Measurements from ENCODE around the gene CDC42EP2. TPM values are rescaled to one million over a fixed set of nuclear protein-coding genes. Genes with fewer than 3 reads are reported as not detected.

Gene CDC42EP2
- polyA plus RNA-seq, 2 of the 4 experiments (the other 2 are of a cell fraction): 3.0 to 8.5 TPM

DNA sequence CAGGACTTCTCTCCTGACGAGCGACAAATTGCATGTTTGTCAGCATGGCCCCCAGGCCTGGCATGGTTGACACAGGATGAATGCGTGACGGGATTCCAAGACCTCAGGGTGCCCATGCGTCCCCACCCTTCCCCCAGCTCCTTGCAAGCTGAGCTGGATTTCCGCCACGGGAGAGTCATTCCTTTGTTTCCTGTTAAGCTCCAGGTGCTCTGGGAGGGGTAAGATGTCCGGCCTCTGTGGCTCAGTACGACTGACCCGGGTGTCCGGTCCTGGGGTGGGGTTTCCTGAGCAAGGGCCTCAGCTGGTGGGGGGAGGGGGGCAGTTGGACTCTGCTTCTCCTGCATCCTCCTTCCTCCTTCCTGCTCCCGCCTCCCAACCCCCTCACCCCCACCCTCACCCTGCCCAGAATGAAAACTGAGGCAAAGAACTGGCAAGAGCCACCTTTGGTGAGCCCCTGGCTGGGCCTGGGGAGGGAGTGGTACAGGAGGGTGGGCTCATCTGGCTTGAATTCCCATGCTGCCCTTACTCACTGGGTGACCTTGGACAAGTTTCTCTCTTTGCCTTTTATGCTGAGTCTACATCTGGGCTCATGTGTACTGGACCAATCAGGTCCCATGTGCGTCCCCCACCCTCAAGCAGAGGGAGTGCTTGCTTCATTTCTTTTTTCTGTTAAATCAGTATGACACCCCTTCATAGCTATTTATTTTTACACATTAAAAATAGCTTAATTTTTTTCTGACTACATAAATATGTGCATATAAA lies 2.5 kb downstream of the CDC42EP2 start:
- peak in 1 of 2 experiments; percentile 67 for DNase-seq (ENCODE audit: low read depth in 1 of 2, low spot score in 1 of 2)
- 48% methylated on average over 11 of the region's 13 CpGs for WGBS (ENCODE audit: missing lambda C conversion rate)
- ChIA-PET CTCF (interaction anchor here (1.0 to 78.3 kb wide), 8 partner anchors 2 to 194 kb away, joined by 3 to 3090 read pairs (median 6); partner anchors contain the start of genes CDC42EP2, DPF2, POLA2 and TIGD3), POLR2A (interaction anchor here (1.9 to 3.8 kb wide), 3 partner anchors 13 to 42 kb away, joined by 8 to 62 read pairs (median 14); partner anchors contain the start of gene DPF2)
- no peak for ATAC-seq
- H3K4me3 ChIP-seq: peak overlapping the region; percentile 99; the same call in 2 of the 3 replicates
- FAIRE-seq: no peak
- H3K27ac ChIP-seq: peak overlapping the region; percentile 56 to 91
- H3K9me3 ChIP-seq: no peaks in the 10 kb centered on the region
- H3K4me1 ChIP-seq: peaks cover 34% of the 10 kb centered on the region
- peak overlapping the region; percentile 97 for H3K4me2 ChIP-seq
- TF ChIP-seq MAFK (IDR thresholded peaks at IDR 0.05; ENCODE audit: partially characterized antibody) (peak; percentile 63), POLR2AphosphoS2 (conservative IDR thresholded peaks at IDR 0.05; ENCODE audit: low read length) (no peak)

DNA sequence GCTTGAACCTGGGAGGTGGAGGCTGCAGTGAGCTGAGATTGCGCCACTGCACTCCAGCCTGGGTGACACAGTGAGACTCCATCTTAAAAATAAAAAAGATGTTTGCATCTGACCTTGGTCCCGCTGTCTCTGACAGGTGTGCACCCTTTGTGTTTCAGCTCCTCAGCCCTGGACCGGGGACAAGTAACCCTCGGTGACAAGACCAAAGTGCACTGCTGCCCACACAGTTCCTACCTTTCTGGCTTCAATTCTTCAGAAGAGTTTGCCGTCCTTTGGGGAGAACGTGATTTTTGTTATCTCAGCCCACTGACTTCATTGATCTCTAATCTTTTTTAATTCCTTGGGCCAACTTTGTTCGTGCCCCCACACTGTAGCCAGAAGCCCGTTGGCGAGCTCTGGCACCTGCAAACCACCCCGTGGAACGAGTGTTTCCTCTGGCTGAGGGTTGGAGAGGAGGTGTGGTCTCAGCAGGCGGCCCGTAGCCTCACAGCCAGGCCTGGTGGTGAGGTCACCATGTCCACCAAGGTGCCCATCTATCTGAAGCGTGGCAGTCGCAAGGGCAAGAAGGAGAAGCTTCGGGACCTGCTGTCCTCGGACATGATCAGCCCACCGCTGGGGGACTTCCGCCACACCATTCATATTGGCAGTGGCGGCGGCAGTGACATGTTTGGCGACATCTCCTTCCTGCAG lies 5.9 kb downstream of the CDC42EP2 start:
- WGBS (ENCODE audit: missing lambda C conversion rate): 91% methylated on average over 22 of the region's 22 CpGs
- peaks cover 24% of the 10 kb centered on the region for H3K4me1 ChIP-seq
- H3K9me3 ChIP-seq: no peaks in the 10 kb centered on the region
- no peak overlapping the region for H3K27ac ChIP-seq
- no peak overlapping the region for H3K4me2 ChIP-seq
- TF ChIP-seq FOSB (CRISPR knock-in tag; IDR thresholded peaks at IDR 0.05): no peak
- no peak for ATAC-seq
- ChIA-PET CTCF (interaction anchor here (0.6 to 78.3 kb wide), 5 partner anchors 10 to 197 kb away, joined by 3 to 3090 read pairs (median 7); partner anchors contain the start of genes CDC42EP2, DPF2 and POLA2), POLR2A (no interaction called here)
- no peak for DNase-seq (ENCODE audit: low read depth in 1 of 2, low spot score in 1 of 2)
- H3K4me3 ChIP-seq: no peak overlapping the region
- FAIRE-seq: no peak

- CTCF ChIA-PET: interaction anchor here (0.6 to 78.3 kb wide), 4 partner anchors 10 to 196 kb away, joined by 4 to 3090 read pairs (median 32); partner anchors contain the start of genes CDC42EP2, DPF2 and POLA2
- 90% methylated on average over 13 of the region's 15 CpGs for WGBS (ENCODE audit: missing lambda C conversion rate)
Measured at GRCh38 chr11:65321076-65321475, 6.4 kb downstream of the CDC42EP2 start.

DNA sequence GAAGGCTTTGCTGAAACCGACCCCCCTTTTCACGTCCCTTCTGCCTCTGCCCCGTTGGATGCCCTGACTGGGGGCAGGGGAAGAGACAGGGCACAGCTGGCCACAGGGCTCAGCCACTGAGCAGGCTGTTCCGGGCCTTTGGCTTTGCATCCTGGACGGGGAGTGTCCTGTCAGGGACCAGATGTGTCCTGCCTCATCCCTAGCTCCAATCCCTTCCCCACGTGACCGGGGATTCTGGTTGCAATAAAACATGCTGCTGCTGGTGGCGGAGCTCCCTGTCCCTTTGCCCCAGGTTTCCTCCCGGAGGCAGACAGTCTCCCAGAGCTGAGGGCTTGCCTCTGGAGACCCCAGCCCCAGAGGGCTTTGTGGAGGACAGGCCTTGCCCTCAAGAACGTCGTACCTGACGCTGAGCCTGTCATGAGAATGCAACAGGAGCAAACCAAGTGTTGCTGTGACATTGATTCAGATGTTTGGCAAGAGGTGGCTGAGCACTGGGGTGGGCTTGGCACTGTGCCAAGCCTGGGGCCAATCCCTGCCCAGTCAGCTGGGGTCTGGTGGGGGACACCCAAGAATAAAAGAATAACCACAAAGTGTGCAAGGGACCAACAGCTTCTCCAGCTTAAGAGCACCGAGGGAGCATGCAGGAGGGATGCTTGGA lies 7.3 kb downstream of the CDC42EP2 start:
- TF ChIP-seq EHMT2 (IDR thresholded peaks at IDR 0.05; ENCODE audit: low read depth) (no peak), POLR2AphosphoS2 (conservative IDR thresholded peaks at IDR 0.05; ENCODE audit: low read length) (no peak), HEYL (CRISPR knock-in tag; IDR thresholded peaks at IDR 0.05) (no peak), RAD21 (conservative IDR thresholded peaks at IDR 0.05 in 1 of 2, IDR thresholded peaks at IDR 0.05 in 1 of 2) (no peak), NR3C1 (IDR thresholded peaks at IDR 0.05) (no peak), SREBF2 (IDR thresholded peaks at IDR 0.05) (no peak), PBX3 (IDR thresholded peaks at IDR 0.05) (no peak), ELK1 (IDR thresholded peaks at IDR 0.05; ENCODE audit: low read depth, low read length) (no peak)
- TF ChIP-seq, protein P1, sequence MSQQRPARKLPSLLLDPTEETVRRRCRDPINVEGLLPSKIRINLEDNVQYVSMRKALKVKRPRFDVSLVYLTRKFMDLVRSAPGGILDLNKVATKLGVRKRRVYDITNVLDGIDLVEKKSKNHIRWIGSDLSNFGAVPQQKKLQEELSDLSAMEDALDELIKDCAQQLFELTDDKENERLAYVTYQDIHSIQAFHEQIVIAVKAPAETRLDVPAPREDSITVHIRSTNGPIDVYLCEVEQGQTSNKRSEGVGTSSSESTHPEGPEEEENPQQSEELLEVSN (IDR thresholded peaks at IDR 0.05; ENCODE audit: borderline replicate concordance, low read depth): no peak
- ATAC-seq (no peak), DNase-seq (ENCODE audit: low read depth in 1 of 2, low spot score in 1 of 2) (no peak), FAIRE-seq (no peak)
- Histone ChIP-seq H3K9me3 (no peaks in the 10 kb centered on the region), H3K4me3 (no peak overlapping the region), H3K27ac (no peak overlapping the region), H3K4me1 (peaks cover 12% of the 10 kb centered on the region), H3K4me2 (no peak overlapping the region)
- POLR2A ChIA-PET: no interaction called here
- CTCF ChIA-PET: interaction anchor here (1.4 to 78.3 kb wide), 4 partner anchors 9 to 118 kb away, joined by 4 to 3090 read pairs (median 32); partner anchors contain the start of genes CDC42EP2, DPF2 and POLA2
- WGBS (ENCODE audit: missing lambda C conversion rate): 93% methylated on average over 13 of the region's 13 CpGs

More at GRCh38 chr11:65321076-65321475, 6.4 kb downstream of the CDC42EP2 start:
- DNase-seq (ENCODE audit: low read depth in 1 of 2, low spot score in 1 of 2) (no peak), FAIRE-seq (no peak), ATAC-seq (no peak)
- TF ChIP-seq JUN (IDR thresholded peaks at IDR 0.05): no peak
- TF ChIP-seq USF2 (IDR thresholded peaks at IDR 0.05): no peak
- TF ChIP-seq, protein P2, sequence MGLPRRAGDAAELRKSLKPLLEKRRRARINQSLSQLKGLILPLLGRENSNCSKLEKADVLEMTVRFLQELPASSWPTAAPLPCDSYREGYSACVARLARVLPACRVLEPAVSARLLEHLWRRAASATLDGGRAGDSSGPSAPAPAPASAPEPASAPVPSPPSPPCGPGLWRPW (IDR thresholded peaks at IDR 0.05): no peak
- TF ChIP-seq POLR2A (IDR thresholded peaks at IDR 0.05; ENCODE audit: low read length): no peak
- TF ChIP-seq CBX2 (IDR thresholded peaks at IDR 0.05; ENCODE audit: borderline replicate concordance, low read depth): no peak
- no peak for TF ChIP-seq HOXB5 (CRISPR knock-in tag; IDR thresholded peaks at IDR 0.05)
- no peak for TF ChIP-seq RAD21 (conservative IDR thresholded peaks at IDR 0.05 in 1 of 2, IDR thresholded peaks at IDR 0.05 in 1 of 2)
- TF ChIP-seq EP300 (IDR thresholded peaks at IDR 0.05): no peak
- TF ChIP-seq TFCP2L1 (CRISPR knock-in tag; IDR thresholded peaks at IDR 0.05): no peak
- Histone ChIP-seq H3K9me3 (no peaks in the 10 kb centered on the region), H3K27ac (no peak overlapping the region), H3K4me2 (no peak overlapping the region), H3K4me3 (no peak overlapping the region), H3K4me1 (peaks cover 21% of the 10 kb centered on the region)
- POLR2A ChIA-PET: no interaction called here

Measured in A549 (cell line).